NAMALWA (cell line): ENCODE measurements around the gene DNAJB7.
A peak's percentile ranks its signal among the peaks of the same experiment; 100 is the strongest.
"Not testable (repeated sequence)": the region's sequence is repeated elsewhere in the genome, so short reads cannot be mapped to it uniquely, and the experiment has no call there.

Source experiments
- DNase-seq: peaks from one replicate; pipeline ENCODE4 v3.0.0-alpha.2; 2015; ENCODE audit warnings: low spot score

The DNAJB7 gene

GRCh38 chr22:40862013-40862412 lies at the start of gene DNAJB7:
Gene DNAJB7, minus strand, starts transcription at chr22:40862113. Its CDS starts 119 bp downstream, at chr22:40861994.
- no peak for DNase-seq

GRCh38 chr22:40908895-40909294 lies 47.0 kb upstream of the DNAJB7 start:
- no peak for DNase-seq

GRCh38 chr22:40904101-40904500 lies 42.2 kb upstream of the DNAJB7 start:
- DNase-seq = no peak

GRCh38 chr22:40898850-40899357 lies 37.0 kb upstream of the DNAJB7 start:
- peak; percentile 85 for DNase-seq

- no peak for DNase-seq
Measured at GRCh38 chr22:40894417-40894816, 32.5 kb upstream of the DNAJB7 start.

GRCh38 chr22:40890881-40891280 lies 29.0 kb upstream of the DNAJB7 start:
- DNase-seq = no peak

- DNase-seq = no peak
Measured at GRCh38 chr22:40889116-40889515, 27.2 kb upstream of the DNAJB7 start.

GRCh38 chr22:40878922-40879321 lies 17.0 kb upstream of the DNAJB7 start:
- DNase-seq = no peak

GRCh38 chr22:40877488-40877887 lies 15.6 kb upstream of the DNAJB7 start:
- DNase-seq = no peak

- no peak for DNase-seq
Measured at GRCh38 chr22:40876907-40877306, 15.0 kb upstream of the DNAJB7 start.

GRCh38 chr22:40875111-40875510 lies 13.2 kb upstream of the DNAJB7 start:
- DNase-seq = no peak

- DNase-seq = no peak
Measured at GRCh38 chr22:40874016-40874415, 12.1 kb upstream of the DNAJB7 start.

- DNase-seq = not testable (repeated sequence)
Measured at GRCh38 chr22:40868379-40868778, 6.5 kb upstream of the DNAJB7 start.

- no peak for DNase-seq
Measured at GRCh38 chr22:40867109-40867508, 5.2 kb upstream of the DNAJB7 start.

- DNase-seq = no peak
Measured at GRCh38 chr22:40862537-40862936, 624 bp upstream of the DNAJB7 start.

GRCh38 chr22:40857309-40857855 lies 4.5 kb downstream of the DNAJB7 start:
- no peak for DNase-seq

GRCh38 chr22:40856513-40857308 lies 5.2 kb downstream of the DNAJB7 start, which contains the start of the genes ST13 and XPNPEP3:
Gene ST13, minus strand, starts transcription at chr22:40856639. Its CDS starts 99 bp downstream, at chr22:40856540.
Gene XPNPEP3, plus strand, starts transcription at chr22:40857148. Its CDS starts 34 bp downstream, at chr22:40857182.
- peak; percentile 97 for DNase-seq

GRCh38 chr22:40855979-40856512 lies 5.9 kb downstream of the DNAJB7 start:
- DNase-seq = peak; percentile 56

- peak; percentile 32 for DNase-seq
Measured at GRCh38 chr22:40855071-40855978, 6.6 kb downstream of the DNAJB7 start.

GRCh38 chr22:40853961-40854360 lies 8.0 kb downstream of the DNAJB7 start:
- DNase-seq = no peak

GRCh38 chr22:40853333-40853732 lies 8.6 kb downstream of the DNAJB7 start:
- DNase-seq = no peak

- DNase-seq = not testable (repeated sequence)
Measured at GRCh38 chr22:40845816-40846215, 16.1 kb downstream of the DNAJB7 start.
